ENCODE measurements around the gene MRPL50. TPM values are rescaled to one million over a fixed set of nuclear protein-coding genes. Genes with fewer than 3 reads are reported as not detected.

The MRPL50 gene
- total and polyA plus RNA-seq, 2 experiments from 2014 or later = 25.5 to 59.0 TPM

DNA sequence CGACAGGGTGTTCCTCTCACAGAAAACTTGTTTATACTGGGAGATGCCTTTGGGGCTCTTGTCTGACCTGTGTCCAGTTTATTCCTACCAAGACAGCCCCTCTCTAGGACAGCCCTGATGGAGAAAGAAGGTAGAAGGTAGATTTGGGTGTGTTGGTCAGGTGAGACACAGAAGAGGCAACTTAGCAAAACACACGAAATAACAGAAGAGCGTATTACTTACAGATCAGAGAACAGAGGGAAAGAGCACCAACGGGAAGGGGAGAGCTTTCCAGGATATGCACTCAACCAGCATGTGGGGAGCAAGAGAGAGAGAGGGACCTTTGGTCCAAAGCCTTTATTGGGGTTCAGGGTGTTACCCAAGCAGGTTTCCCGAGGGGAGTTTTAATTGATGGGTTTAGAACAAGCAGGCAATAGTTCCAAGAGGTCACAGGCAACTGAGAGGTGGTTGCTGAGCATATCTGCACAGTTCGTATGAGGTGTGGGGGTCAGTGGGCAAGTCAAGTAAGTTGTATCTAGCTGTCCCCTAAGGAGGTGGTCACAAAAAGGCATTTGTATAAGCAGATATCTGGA, 45.4 kb downstream of the MRPL50 start:
- Histone ChIP-seq H3K4me1 (ENCODE audit: insufficient read depth) (no peaks in the 10 kb centered on the region), H3K4me3 (no peak overlapping the region), H3K4me2 (no peak overlapping the region), H3K9me2 (ENCODE audit: insufficient read depth) (peaks cover 5% of the 10 kb centered on the region; the same call in 1 of the 2 replicates), H3K36me3 (ENCODE audit: insufficient read depth) (no peaks in the 10 kb centered on the region), H3F3A (replicated peaks; ENCODE audit: low read depth) (no peaks in the 10 kb centered on the region), H3K79me2 (replicated peaks; ENCODE audit: insufficient read depth) (no peaks in the 10 kb centered on the region), H3K27me3 (ENCODE audit: insufficient read depth) (no peaks in the 10 kb centered on the region), H2AFZ (peak overlapping the region; percentile 52; the same call in 1 of the 2 replicates), H4K20me1 (replicated peaks; ENCODE audit: insufficient read depth) (no peaks in the 10 kb centered on the region), H3K27ac (ENCODE audit: low read depth) (no peak overlapping the region)
- no peak for DNase-seq (ENCODE audit: low spot score)
- no peak for ATAC-seq
- Mint-ChIP-seq H3K27me3 (ENCODE audit: insufficient read depth, low read depth, poor library complexity) (peaks cover 4% of the 10 kb centered on the region), H3K36me3 (ENCODE audit: low read depth) (no peaks in the 10 kb centered on the region), H3K4me1 (no peaks in the 10 kb centered on the region), H3K4me3 (no peak overlapping the region), H3K27ac (no peak overlapping the region), H3K9me3 (peaks cover 3% of the 10 kb centered on the region; the same call in 1 of the 3 replicates)
- TF ChIP-seq EZH2phosphoT487 (IDR thresholded peaks at IDR 0.05; ENCODE audit: unreplicated experiment) = no peak
- TF ChIP-seq CREB1 (CRISPR knock-in tag; IDR thresholded peaks at IDR 0.05; ENCODE audit: low read depth) = no peak
- no peak for TF ChIP-seq POLR2AphosphoS5 (IDR thresholded peaks at IDR 0.05; ENCODE audit: low read depth)
- no peak for TF ChIP-seq CTCF (conservative IDR thresholded peaks at IDR 0.05; ENCODE audit: low read depth in 2 of 2)
- no peak for TF ChIP-seq ZNF114 (CRISPR knock-in tag; IDR thresholded peaks at IDR 0.05)
- TF ChIP-seq, protein P1, sequence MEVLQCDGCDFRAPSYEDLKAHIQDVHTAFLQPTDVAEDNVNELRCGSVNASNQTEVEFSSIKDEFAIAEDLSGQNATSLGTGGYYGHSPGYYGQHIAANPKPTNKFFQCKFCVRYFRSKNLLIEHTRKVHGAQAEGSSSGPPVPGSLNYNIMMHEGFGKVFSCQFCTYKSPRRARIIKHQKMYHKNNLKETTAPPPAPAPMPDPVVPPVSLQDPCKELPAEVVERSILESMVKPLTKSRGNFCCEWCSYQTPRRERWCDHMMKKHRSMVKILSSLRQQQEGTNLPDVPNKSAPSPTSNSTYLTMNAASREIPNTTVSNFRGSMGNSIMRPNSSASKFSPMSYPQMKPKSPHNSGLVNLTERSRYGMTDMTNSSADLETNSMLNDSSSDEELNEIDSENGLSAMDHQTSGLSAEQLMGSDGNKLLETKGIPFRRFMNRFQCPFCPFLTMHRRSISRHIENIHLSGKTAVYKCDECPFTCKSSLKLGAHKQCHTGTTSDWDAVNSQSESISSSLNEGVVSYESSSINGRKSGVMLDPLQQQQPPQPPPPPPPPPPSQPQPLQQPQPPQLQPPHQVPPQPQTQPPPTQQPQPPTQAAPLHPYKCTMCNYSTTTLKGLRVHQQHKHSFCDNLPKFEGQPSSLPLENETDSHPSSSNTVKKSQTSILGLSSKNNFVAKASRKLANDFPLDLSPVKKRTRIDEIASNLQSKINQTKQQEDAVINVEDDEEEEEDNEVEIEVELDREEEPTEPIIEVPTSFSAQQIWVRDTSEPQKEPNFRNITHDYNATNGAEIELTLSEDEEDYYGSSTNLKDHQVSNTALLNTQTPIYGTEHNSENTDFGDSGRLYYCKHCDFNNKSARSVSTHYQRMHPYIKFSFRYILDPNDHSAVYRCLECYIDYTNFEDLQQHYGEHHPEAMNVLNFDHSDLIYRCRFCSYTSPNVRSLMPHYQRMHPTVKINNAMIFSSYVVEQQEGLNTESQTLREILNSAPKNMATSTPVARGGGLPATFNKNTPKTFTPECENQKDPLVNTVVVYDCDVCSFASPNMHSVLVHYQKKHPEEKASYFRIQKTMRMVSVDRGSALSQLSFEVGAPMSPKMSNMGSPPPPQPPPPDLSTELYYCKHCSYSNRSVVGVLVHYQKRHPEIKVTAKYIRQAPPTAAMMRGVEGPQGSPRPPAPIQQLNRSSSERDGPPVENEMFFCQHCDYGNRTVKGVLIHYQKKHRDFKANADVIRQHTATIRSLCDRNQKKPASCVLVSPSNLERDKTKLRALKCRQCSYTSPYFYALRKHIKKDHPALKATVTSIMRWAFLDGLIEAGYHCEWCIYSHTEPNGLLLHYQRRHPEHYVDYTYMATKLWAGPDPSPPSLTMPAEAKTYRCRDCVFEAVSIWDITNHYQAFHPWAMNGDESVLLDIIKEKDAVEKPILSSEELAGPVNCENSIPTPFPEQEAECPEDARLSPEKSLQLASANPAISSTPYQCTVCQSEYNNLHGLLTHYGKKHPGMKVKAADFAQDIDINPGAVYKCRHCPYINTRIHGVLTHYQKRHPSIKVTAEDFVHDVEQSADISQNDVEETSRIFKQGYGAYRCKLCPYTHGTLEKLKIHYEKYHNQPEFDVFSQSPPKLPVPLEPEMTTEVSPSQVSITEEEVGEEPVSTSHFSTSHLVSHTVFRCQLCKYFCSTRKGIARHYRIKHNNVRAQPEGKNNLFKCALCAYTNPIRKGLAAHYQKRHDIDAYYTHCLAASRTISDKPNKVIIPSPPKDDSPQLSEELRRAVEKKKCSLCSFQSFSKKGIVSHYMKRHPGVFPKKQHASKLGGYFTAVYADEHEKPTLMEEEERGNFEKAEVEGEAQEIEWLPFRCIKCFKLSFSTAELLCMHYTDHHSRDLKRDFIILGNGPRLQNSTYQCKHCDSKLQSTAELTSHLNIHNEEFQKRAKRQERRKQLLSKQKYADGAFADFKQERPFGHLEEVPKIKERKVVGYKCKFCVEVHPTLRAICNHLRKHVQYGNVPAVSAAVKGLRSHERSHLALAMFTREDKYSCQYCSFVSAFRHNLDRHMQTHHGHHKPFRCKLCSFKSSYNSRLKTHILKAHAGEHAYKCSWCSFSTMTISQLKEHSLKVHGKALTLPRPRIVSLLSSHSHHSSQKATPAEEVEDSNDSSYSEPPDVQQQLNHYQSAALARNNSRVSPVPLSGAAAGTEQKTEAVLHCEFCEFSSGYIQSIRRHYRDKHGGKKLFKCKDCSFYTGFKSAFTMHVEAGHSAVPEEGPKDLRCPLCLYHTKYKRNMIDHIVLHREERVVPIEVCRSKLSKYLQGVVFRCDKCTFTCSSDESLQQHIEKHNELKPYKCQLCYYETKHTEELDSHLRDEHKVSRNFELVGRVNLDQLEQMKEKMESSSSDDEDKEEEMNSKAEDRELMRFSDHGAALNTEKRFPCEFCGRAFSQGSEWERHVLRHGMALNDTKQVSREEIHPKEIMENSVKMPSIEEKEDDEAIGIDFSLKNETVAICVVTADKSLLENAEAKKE (CRISPR knock-in tag; IDR thresholded peaks at IDR 0.05) = no peak

Data from GM23338 (cell line).